Iris pigment epithelial cell (primary cell): ENCODE data around the gene ARFIP1.
"Not testable (repeated sequence)": the region's sequence is repeated elsewhere in the genome, so short reads cannot be mapped to it uniquely, and the experiment has no call there.

ENCODE experiments used
- DNase-seq: peaks from one replicate; pipeline ENCODE4 v3.0.0-alpha.2; 2011; ENCODE audit warnings: low read depth

Gene ARFIP1

GRCh38 chr4:152847376-152847775 is 67.6 kb downstream of the ARFIP1 start:
- no peak for DNase-seq

DNA sequence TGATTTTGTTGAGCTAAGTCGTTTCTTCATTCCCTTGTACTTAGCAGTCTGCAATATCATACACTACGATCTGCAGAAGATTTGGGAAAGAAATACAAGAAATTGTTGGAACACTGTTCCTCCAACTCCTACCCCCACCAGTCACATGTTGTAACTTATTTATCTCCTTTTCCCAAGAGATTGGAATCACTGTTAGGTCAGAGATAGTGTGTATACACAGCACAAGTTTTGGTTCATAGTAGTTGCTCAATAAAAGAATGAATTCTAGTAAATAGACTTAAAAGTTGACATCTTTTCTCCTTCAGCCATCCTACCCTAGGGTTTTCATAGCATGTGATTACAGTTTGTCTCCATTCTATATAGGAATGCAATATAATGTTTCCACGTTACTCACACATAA is 68.8 kb downstream of the ARFIP1 start:
- DNase-seq = no peak

DNA sequence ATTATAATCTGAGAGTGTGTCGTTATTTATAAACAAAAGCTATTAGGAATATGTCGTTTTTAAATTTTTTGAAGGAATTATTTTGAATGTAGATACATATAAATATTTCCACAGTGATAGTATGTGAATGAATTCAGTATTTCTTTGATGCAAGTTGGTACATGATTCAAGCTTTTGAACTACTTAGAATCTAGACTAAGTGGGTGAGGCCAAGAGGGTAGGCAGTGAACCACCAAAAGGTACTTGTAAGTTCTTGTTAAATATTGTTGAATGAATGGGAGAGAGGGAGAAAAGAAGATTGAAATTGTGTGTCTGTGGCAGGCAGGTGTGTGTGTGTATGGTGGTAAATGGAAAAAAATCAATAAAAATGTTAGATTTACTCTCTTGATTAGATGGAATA is 69.6 kb downstream of the ARFIP1 start:
- no peak for DNase-seq

DNA sequence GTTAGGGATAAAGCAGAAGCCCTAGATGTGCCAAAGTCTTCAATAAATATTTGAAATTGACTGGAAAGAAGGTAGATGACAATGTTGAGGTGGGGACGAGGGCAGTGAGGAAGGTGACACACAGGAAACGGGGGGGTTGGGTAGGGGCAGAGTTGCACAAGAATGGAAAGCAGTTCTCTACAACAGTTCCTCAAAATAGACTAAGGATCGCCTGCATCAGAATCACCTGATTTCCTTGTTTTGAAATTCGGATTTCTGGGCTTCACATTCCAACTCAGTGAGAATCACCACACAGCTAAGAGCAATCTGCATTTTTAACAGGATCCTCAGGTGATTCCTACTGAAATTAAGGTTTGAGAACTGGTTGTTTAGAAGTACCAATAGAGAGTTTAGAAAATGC is 70.6 kb downstream of the ARFIP1 start:
- DNase-seq = peak; percentile 67

DNA sequence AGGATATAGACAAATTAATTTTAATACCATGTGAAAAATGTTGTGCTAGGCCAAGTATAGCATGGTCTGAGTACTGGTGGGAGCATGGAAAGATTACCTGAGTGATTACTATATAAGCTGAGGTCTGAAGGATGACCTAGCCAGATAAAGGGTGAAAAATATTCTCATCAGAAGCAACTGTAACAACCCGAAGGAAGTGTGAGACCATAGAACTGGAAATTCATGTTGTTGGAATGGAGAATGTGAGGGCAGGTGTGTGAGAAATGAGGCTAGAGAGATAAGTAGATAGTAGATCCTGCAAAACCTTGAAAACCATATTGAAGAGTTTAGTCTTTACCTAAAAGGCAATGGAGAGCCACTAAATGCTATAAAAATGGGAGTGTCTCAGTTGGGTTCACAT is 71.5 kb downstream of the ARFIP1 start:
- DNase-seq = no peak

GRCh38 chr4:152853293-152853692 is 73.5 kb downstream of the ARFIP1 start:
- no peak for DNase-seq

DNA sequence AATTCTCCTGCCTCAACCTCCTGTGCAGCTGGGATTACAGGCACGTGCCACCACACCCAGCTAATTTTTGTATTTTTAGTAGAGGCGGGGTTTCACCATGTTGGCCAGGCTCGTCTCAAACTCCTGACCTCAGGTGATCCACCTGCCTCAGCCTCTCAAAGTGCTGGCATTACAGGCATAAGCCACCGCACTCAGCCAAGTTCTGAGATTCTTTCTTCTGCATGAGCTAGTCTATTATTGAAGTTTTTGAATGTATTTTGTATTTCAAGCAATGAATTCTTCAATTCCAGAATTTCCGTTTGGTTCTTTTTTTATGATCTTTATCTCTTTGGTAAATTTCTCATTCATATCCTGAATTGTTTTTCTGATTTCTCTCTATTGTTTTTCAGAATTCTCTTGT is 74.3 kb downstream of the ARFIP1 start:
- not testable (repeated sequence) for DNase-seq

DNA sequence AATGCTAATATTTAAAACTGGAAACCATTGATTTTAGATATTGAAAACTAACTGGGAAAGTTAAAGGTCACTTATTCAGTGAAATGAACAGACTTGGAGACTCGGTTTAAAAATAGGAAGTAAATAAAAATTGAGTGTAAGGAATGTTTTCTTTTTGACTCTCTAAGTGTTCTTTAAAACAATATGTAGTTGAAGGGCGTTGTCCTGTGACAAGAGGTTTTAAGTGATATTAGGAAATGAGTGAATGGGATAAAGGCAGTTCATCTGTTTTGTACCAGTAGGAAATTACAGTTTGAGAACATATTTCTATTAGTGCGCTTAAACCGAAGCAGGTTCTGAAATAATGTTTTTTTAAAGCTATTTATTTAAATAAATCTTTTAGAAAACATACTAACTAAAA is 77.2 kb downstream of the ARFIP1 start:
- DNase-seq = no peak

DNA sequence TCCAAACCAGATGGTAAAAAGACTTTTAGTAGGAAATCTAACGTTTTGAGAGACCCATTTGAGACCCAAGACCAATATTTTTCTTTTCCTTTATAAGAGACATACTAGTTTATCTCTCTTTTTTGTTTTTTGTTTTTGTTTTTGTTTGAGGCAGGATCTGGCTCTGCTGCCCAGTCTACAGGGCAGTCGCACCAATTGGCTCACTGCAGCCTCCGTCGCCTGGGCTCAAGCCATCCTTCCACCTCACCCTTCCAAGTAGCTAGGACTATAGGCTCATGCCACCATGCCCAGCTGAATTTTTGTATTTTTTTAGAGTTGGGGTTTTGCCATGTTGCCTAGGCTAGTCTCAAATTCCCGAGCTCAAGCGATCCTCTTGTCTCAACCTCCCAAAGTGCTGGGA is 79.2 kb downstream of the ARFIP1 start:
- DNase-seq = no peak

DNA sequence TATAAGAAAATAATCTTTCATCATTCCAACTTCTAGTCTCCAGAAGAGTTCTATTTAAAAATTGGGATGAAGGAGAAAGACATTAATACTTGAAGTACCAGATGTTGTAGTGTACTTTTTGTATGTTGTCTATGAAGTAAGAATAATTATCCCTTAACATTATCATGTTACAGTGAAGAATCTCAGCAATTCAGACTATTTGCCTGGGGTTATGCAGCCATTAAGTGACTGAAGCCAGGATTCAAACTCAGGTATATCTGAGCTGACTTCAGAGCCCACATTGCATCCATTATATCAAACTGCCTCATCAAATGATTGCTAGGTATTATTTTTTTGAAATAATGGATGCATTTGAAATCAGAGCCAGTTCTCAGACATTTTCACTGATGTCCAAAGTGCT is 80.3 kb downstream of the ARFIP1 start:
- peak; percentile 32 for DNase-seq

- DNase-seq = peak; percentile 23
Observed at GRCh38 chr4:152862608-152863007, 82.9 kb downstream of the ARFIP1 start.

GRCh38 chr4:152864361-152864760 is 84.6 kb downstream of the ARFIP1 start:
- no peak for DNase-seq

DNA sequence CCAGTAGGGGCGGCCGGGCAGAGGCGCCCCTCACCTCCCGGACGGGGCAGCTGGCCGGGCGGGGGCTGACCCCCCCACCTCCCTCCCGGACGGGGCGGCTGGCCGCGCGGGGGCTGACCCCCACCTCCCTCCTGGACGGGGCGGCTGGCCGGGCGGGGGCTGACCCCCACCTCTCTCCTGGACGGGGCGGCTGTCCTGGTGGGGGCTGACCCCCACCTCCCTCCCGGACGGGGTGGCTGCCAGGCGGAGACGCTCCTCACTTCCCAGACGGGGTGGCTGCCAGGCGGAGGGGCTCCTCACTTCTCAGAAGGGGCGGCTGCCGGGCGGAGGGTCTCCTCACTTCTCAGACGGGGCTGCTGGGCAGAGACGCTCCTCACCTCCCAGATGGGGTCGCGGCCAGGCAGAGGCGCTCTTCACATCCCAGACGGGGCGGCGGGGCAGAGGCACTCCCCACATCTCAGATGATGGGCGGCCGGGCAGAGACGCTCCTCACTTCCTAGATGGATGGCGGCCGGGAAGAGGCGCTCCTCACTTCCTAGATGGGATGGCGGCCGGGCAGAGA is 86.8 kb downstream of the ARFIP1 start:
- not testable (repeated sequence) for DNase-seq

DNA sequence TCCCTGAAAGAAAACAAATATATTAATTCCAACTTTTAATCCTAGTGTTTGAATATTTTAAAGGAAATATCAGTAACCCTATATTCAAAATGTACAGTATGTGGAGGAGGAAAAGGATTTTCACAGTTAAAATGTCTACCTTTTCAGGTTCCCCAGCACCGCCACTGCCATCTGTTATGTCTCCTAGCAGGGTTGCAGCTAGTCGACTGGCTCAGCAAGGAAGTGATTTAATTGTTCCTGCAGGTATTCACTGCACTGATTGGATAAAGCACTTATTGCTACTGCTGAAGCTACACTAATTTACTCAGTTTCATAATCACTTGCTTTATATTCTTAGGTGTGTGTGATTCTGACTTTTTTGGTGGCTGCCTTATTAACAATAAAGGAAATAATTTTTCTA is 90.9 kb downstream of the ARFIP1 start:
- DNase-seq = no peak

GRCh38 chr4:152875261-152875660 is 95.5 kb downstream of the ARFIP1 start:
- no peak for DNase-seq

DNA sequence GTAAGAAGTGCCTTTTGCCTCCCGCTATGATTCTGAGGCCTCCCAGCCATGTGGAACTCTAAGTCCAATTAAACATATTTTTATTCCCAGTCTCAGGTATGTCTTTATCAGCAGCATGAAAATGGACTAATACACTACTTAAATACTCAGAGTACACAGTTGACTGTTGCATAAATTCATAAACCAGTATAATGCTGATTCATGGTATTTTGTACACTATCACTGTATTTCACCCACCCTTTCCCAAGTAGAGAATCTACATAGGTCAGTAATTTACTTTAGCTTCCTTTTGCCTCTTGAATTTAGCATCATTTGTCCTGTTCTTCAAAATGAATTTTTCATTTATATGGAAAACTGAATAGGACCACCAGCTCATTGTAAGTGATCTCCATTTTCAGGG is 98.1 kb downstream of the ARFIP1 start:
- no peak for DNase-seq

DNA sequence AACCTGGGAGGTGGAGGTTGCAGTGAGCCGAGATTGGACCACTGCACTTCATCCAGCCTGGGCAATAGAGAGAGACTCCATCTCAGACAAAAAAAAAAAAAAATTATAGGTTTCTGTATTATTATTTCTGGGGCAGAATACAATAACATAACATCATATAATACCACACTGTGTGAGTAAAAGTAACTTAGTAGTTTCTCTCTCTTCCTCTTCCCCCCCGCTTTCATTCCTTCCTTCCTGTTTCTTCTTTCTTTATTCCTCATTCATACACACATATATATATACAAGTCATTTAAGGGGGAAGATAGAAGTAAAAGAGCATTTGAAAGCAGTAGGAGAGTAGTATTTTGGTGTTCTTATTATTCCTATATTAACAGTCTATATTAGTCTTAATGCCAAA is 100.5 kb downstream of the ARFIP1 start:
- no peak for DNase-seq

GRCh38 chr4:152881974-152882373 is 102.2 kb downstream of the ARFIP1 start:
- no peak for DNase-seq

GRCh38 chr4:152885185-152885584 is 105.4 kb downstream of the ARFIP1 start:
- no peak for DNase-seq

- DNase-seq = no peak
Observed at GRCh38 chr4:152886201-152886600, 106.4 kb downstream of the ARFIP1 start.

- DNase-seq = no peak
Observed at GRCh38 chr4:152887981-152888380, 108.2 kb downstream of the ARFIP1 start.

GRCh38 chr4:152892974-152893373 is 113.2 kb downstream of the ARFIP1 start:
- no peak for DNase-seq

GRCh38 chr4:152894673-152895072 is 114.9 kb downstream of the ARFIP1 start:
- DNase-seq = peak; percentile 68

GRCh38 chr4:152896811-152897210 is 117.1 kb downstream of the ARFIP1 start:
- peak; percentile 76 for DNase-seq

DNA sequence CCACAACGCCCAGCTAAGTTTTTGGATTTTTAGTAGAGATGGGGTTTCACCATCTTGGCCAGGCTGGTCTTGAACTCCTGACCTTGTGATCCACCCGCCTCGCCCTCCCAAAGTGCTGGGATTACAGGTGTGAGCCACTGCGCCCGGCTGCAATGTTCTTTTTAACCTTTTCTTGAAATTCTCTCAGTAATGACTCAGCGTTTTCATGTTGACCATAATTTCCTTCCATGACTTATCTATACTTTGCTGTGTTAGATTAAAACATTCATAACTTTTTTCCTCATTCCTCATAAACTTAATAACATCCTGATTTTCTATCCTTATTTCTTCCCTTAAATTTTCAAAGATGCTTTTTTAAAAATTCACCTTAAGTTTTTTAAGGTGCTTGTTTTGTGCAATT is 118.4 kb downstream of the ARFIP1 start:
- DNase-seq = peak; percentile 4
